Activated CD4-positive, CD25-positive, alpha-beta regulatory T cell treated with anti-CD3 and anti-CD28 coated beads, Interleukin-2, amount 50 U/mL, for 16 hours (primary cell): ENCODE data around the gene NES.
A peak's percentile ranks its signal among the peaks of the same experiment; 100 is the strongest.

ENCODE experiments used
- DNase-seq: peaks from one replicate; pipeline ENCODE4 v3.0.0-alpha.2; 2020; ENCODE audit warnings: low read depth, low spot score

The NES gene

GRCh38 chr1:156664046-156664766 lies 13.0 kb downstream of the NES start:
- no peak for DNase-seq

DNA sequence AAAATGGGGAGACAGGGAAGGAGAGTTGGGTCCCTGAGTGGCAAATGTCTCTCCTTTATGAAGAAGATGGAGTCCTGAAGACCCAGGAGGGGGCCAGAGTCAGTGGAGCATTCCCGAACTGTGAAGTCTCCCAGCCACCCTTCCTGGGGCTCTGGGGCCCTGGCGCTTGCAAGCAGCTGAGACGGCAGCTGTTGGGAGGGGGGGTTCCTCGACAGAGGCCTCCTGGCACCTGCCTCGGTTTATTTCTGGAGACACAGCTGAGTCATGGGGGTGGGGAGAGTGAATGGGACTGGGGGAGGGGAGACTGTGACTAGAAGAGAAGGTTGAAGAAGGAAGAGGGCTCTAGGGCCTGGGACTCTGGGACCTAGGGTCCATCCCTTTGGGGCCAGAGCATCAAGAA lies 14.0 kb downstream of the NES start:
- no peak for DNase-seq

- DNase-seq: no peak
Observed at GRCh38 chr1:156662800-156663055, 14.5 kb downstream of the NES start.

GRCh38 chr1:156662005-156662799 lies 15.0 kb downstream of the NES start:
- no peak for DNase-seq

GRCh38 chr1:156660752-156661112 lies 16.5 kb downstream of the NES start:
- DNase-seq: no peak

DNA sequence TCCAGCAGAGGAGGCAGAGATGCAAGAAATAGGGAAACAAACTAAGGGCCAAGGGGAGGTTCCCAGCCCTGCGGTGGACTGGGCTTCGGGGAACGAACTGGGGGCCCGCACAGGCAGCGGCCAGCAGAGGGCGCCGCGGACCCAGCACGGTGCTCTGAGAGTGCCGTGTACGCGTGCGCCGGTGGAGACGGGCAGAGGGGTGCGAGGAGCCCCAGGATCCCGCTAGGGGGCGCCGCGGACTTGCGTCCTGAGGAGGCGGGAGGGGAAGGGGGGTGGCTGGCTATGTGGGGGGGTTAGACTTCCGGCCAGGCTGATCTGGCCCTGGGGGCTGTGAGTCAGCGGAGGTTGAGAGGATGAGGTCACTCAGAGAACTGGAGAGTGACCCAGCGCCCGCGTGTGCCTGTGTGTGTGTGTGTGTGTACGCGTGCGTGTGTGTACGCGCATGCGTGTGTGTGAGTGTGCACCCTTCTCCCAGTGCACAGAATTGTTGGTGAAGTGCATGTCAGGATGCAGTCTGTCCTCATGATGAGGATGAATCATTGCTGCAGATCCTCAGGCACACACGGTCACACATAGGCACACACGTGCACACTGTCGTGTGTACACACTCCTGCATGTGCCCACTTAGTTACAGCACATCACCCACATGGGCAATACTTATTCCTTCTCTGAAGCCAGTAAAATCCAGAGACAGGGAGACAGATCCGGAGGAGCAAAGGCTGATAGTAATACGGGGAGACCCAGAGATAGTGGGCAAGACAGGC lies 17.0 kb downstream of the NES start:
- peak; percentile 77 for DNase-seq

DNA sequence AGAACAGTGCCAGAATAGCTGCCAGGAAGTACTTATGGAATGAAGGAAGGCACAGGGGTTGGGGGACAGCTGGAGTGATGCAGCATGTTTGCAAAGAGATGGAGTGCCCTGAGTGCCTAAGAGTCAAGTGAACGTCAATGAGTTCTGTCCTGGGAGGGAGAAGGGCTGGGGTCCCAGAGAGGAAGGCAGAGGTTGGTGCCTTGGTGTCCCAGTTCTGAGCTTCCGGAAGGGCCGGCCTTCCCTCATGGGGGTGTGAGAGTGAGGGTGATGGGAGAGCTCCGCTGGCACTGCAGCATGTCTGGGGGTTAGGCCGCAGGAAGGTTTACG lies 17.6 kb downstream of the NES start:
- no peak for DNase-seq

DNA sequence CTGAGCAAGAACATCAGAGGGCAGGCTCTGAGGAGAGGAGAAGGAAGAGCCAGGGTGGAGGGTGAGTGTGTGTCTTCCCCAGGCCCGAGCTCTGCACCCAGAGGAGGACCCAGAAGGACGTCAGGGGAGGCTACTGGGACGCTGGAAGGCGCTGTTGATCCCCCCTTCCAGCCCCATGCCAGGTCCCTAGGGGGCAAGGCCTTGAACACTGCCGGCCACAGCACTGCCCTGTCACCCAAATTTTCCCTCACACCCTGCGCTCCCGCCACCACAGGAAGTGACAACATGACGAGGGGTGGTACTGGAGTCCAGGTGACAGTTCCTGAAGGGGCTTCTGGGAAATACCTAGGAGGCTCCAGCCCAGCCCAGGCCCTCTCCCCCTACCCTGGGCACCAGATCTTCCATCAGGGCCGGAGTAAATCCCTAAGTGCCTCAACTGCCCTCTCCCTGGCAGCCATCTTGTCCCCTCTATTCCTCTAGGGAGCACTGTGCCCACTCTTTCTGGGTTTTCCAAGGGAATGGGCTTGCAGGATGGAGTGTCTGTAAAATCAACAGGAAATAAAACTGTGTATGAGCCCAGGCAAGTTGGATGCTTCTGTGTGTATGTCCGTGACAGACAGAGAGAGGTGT lies 18.1 kb downstream of the NES start:
- DNase-seq: no peak

- DNase-seq: no peak
Observed at GRCh38 chr1:156658496-156658895, 18.7 kb downstream of the NES start.

GRCh38 chr1:156657741-156658319 lies 19.4 kb downstream of the NES start:
- DNase-seq: no peak

- DNase-seq: peak; percentile 38
Observed at GRCh38 chr1:156656806-156657740, 20.1 kb downstream of the NES start.

GRCh38 chr1:156655904-156656516 lies 21.2 kb downstream of the NES start:
- DNase-seq: no peak

GRCh38 chr1:156655151-156655903 lies 21.9 kb downstream of the NES start:
- DNase-seq: no peak

DNA sequence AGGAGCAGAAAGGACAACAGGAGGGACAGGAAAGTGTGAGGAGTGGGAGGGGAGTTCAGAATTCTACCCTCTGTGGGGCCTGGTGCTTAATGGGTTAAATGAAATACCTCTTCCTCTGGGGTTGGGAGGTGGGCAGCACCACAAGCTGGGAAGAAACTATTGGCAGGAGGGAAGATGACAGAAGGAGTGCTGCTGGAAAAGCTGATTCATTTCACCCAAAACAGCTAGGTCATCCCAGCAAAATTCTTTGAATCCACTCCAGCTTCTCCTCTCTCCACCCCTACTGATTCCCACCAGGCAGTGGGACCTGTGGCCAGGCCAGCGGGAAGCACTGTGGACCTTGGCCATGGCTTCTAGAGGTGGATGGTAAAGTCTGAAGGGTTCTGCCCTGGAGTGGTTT lies 22.5 kb downstream of the NES start:
- DNase-seq: no peak

DNA sequence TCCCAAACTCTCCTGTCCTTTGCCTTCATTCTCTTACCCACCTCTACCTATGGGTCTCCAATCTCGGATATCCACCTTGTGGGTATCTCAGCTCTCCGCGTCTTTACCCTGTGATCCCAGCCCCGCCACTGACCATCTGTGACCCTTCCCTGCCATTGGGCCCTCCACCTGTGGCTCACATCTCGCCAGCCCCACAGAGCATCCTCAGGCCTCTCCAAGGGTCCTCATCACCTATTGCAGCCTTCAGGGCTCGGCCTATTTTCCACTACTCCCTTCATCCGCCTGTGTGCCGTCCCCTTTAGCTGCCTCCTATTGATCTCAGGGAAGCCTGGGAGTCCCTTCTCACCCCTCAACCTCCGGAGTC lies 24.2 kb downstream of the NES start:
- no peak for DNase-seq

- DNase-seq: no peak
Observed at GRCh38 chr1:156652131-156652991, 24.8 kb downstream of the NES start.

- no peak for DNase-seq
Observed at GRCh38 chr1:156648951-156649350, 28.3 kb downstream of the NES start.

DNA sequence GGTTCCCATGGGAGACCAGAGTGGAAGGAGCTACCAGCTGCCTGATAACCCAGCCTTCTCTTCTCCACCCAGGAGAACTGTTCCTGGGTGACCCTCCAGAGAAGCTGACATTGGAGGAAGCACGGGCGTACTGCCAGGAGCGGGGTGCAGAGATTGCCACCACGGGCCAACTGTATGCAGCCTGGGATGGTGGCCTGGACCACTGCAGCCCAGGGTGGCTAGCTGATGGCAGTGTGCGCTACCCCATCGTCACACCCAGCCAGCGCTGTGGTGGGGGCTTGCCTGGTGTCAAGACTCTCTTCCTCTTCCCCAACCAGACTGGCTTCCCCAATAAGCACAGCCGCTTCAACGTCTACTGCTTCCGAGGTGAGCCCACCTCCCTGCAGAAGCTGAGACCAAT lies 28.7 kb downstream of the NES start:
- no peak for DNase-seq

- no peak for DNase-seq
Observed at GRCh38 chr1:156647351-156647750, 29.9 kb downstream of the NES start.
